Ishikawa (cell line): ENCODE results near the gene PGBD5.

ENCODE experiments used
- CEBPB ChIP-seq: IDR thresholded peaks from 2 replicates; pipeline ENCODE4 v1.6.1; 2012
- CREB1 ChIP-seq: IDR thresholded peaks from 2 replicates; pipeline ENCODE4 v1.6.1; 2012; ENCODE audit warnings: low read depth
- EGR1 ChIP-seq: IDR thresholded peaks from 2 replicates; pipeline ENCODE4 v1.6.1; 2012
- EP300 ChIP-seq: IDR thresholded peaks from 2 replicates; pipeline ENCODE4 v1.6.1; 2012; ENCODE audit warnings: borderline replicate concordance
- FOXM1 ChIP-seq: IDR thresholded peaks from 2 replicates; pipeline ENCODE4 v1.6.1; 2012; ENCODE audit warnings: low read depth, borderline replicate concordance
- MAX ChIP-seq: IDR thresholded peaks from 2 replicates; pipeline ENCODE4 v1.6.1; 2012
- NFIC ChIP-seq: IDR thresholded peaks from 2 replicates; pipeline ENCODE4 v1.6.1; 2012
- RAD21 ChIP-seq: IDR thresholded peaks from 2 replicates; pipeline ENCODE4 v1.6.1; 2012; ENCODE audit warnings: low read depth
- REST ChIP-seq: IDR thresholded peaks from 2 replicates; pipeline ENCODE4 v1.6.1; 2012; ENCODE audit warnings: low read depth, mild to moderate bottlenecking
- TAF1 ChIP-seq: IDR thresholded peaks from 2 replicates; pipeline ENCODE4 v1.6.1; 2012; ENCODE audit warnings: low read depth, mild to moderate bottlenecking
- TCF12 ChIP-seq: IDR thresholded peaks from 2 replicates; pipeline ENCODE4 v1.6.1; 2012; ENCODE audit warnings: low read depth
- TEAD4 ChIP-seq: IDR thresholded peaks from 2 replicates; pipeline ENCODE4 v1.6.1; 2012
- USF1 ChIP-seq: IDR thresholded peaks from 2 replicates; pipeline ENCODE4 v1.6.1; 2012
- YY1 ChIP-seq: IDR thresholded peaks from 2 replicates; pipeline ENCODE4 v1.6.1; 2012; ENCODE audit warnings: low read depth
- ZBTB7A ChIP-seq: IDR thresholded peaks from 2 replicates; pipeline ENCODE4 v1.6.1; 2012; ENCODE audit warnings: low read depth

PGBD5 gene

DNA sequence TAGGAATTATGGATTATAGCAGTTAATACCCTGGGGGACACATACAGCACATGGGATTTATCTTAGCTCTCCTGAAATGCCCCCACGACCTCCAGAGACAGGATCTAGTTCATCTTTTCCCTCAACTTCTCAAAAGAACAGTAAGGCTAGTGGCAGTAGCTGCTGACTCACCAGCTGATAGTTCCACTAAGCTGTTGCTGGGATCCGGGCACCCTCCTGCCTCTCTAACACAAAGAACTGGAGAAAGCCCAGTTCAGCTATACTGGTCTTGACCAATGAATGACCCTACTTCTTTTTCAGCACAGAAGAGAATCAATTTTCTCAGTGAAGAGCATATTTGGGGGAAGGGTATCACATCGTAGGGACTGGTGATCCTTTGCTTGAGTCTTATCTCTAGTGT, 84.1 kb downstream of the PGBD5 start:
- no peak for TF ChIP-seq RAD21
- TF ChIP-seq MAX = no peak
- TF ChIP-seq CREB1 = no peak
- no peak for TF ChIP-seq NFIC
- TF ChIP-seq TEAD4 = no peak
- TF ChIP-seq EP300 = no peak
- TF ChIP-seq TCF12 = no peak
- TF ChIP-seq YY1 = no peak
- no peak for TF ChIP-seq EGR1
- no peak for TF ChIP-seq FOXM1
- TF ChIP-seq REST = no peak
- TF ChIP-seq USF1 = no peak

- TF ChIP-seq REST (no peak), ZBTB7A (no peak), CREB1 (no peak), TCF12 (no peak), EGR1 (no peak), CEBPB (no peak)
Measured at GRCh38 chr1:230341162-230341546, 85.0 kb downstream of the PGBD5 start.

DNA sequence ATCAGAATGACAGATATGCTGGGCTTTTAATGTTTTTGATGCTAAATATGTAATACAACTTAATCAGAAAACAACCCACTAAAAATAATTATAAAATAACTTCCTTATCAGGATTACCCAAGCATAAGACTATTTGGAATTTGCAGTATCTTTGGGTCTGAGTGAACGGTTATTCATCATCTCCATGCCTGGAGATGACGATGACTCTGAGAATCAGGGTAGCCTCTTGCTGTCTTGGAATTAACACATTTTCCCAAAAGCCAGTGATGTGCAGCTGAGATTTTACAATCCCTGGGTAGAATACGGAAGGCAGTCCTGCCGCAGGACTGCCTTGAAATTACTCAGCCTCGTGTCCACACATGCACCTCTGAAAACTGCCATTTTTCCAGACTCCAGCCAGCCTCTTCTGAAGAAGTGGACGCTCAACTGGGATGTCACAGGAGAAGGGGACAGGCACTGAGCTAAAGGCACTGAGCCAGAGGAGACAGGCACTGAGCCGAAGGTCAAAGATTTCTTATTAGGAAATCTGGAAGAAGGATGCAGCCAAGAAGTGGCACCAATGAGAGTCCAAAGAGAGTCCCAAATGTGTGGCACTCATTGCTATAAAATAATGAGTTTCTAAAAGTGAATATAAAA, 85.5 kb downstream of the PGBD5 start:
- TF ChIP-seq FOXM1 (no peak), CREB1 (no peak), USF1 (no peak), TAF1 (no peak), MAX (no peak), REST (no peak), NFIC (no peak), TCF12 (no peak), TEAD4 (no peak), YY1 (no peak), RAD21 (no peak), EP300 (no peak)

GRCh38 chr1:230339033-230339432, 87.1 kb downstream of the PGBD5 start:
- TF ChIP-seq MAX (no peak), USF1 (no peak), REST (no peak), TCF12 (no peak), YY1 (no peak), NFIC (no peak), TAF1 (no peak), FOXM1 (no peak), TEAD4 (no peak), EGR1 (no peak), EP300 (no peak), CREB1 (no peak), CEBPB (no peak), RAD21 (no peak), ZBTB7A (no peak)
